IPS-20b (cell line): ENCODE results near the gene C17orf113.

Experiments used
- H3K27ac ChIP-seq: one replicate; pipeline ENCODE4 v1.5.1; 2013; ENCODE audit warnings: low read length
- H3K27me3 ChIP-seq: 2 replicates; pipeline ENCODE4 v1.6.1; 2013; ENCODE audit warnings: mild to moderate bottlenecking, low read length, inconsistent platforms; ENCODE audit not compliant: insufficient read depth
- H3K36me3 ChIP-seq: 2 replicates; pipeline ENCODE4 v1.6.1; 2013; ENCODE audit warnings: low read depth, mild to moderate bottlenecking, inconsistent platforms, low read length, moderate library complexity; ENCODE audit not compliant: insufficient read depth
- H3K4me1 ChIP-seq: 2 replicates; pipeline ENCODE4 v1.6.1; 2013; ENCODE audit warnings: mild to moderate bottlenecking, control low read depth, inconsistent platforms, low read length, moderate library complexity; ENCODE audit not compliant: insufficient read depth
- H3K4me3 ChIP-seq: 2 replicates; pipeline ENCODE4 v1.5.1; 2013; ENCODE audit warnings: mild to moderate bottlenecking, low read length, inconsistent platforms
- H3K9ac ChIP-seq: 2 replicates; pipeline ENCODE4 v1.6.1; 2013; ENCODE audit warnings: low read depth, mild to moderate bottlenecking, inconsistent platforms, low read length, moderate library complexity
- H3K9me3 ChIP-seq: 2 replicates; pipeline ENCODE4 v1.6.1; 2013; ENCODE audit warnings: mild to moderate bottlenecking, low read depth, low read length, inconsistent platforms; ENCODE audit not compliant: insufficient read depth

The C17orf113 gene

GRCh38 chr17:42002792-42003301, 47.6 kb downstream of the C17orf113 start:
- no peak overlapping the region for H3K9ac ChIP-seq
- H3K9me3 ChIP-seq, result no peaks in the 10 kb centered on the region
- no peak overlapping the region for H3K4me3 ChIP-seq
- peaks cover 59% of the 10 kb centered on the region for H3K36me3 ChIP-seq
- H3K27ac ChIP-seq, result no peak overlapping the region
- H3K4me1 ChIP-seq, result no peaks in the 10 kb centered on the region
- no peaks in the 10 kb centered on the region for H3K27me3 ChIP-seq

GRCh38 chr17:42002175-42002791, 48.1 kb downstream of the C17orf113 start:
- no peak overlapping the region for H3K4me3 ChIP-seq
- H3K27me3 ChIP-seq, result no peaks in the 10 kb centered on the region
- no peak overlapping the region for H3K27ac ChIP-seq
- H3K9me3 ChIP-seq, result no peaks in the 10 kb centered on the region
- H3K9ac ChIP-seq, result no peak overlapping the region
- H3K36me3 ChIP-seq, result peaks cover 65% of the 10 kb centered on the region
- no peaks in the 10 kb centered on the region for H3K4me1 ChIP-seq

GRCh38 chr17:42001729-42002128, 48.7 kb downstream of the C17orf113 start:
- Histone ChIP-seq H3K4me1 (no peaks in the 10 kb centered on the region), H3K9me3 (no peaks in the 10 kb centered on the region), H3K27me3 (no peaks in the 10 kb centered on the region), H3K4me3 (no peak overlapping the region), H3K36me3 (peaks cover 71% of the 10 kb centered on the region), H3K9ac (no peak overlapping the region), H3K27ac (no peak overlapping the region)

DNA sequence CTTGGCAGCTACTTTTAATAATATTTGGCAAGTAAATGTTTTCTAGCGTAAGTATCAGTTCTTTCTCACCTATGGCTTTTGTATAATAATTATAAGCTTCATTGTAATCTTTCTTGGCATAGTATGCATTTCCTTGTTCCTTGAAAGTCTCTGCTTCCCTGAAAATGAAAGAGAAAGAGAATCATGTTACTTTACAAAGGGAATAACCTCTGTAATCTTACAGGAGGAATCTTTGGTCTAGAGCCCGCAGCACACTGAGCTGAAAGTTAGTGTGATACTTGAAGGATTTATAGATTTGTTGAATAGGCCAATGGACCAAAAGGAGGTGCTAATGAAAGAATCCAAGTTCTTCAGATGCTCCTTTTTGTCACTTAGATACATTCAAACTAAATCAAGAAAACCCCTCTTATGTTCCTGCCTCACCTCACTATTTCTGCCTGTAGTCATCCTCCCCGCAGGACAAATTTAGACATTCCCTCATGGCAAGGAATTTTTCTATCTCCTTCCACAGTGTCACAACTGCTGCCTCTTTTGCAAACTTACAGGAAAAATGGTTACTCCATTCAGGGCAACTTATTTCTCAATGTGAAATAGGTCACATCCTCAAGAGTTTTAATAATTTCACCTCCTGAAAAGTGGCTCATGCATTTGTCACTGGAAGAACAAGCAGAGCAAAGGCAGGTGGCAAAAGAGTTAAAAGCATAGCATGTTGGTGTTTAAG, 49.8 kb downstream of the C17orf113 start:
- Histone ChIP-seq H3K27me3 (no peaks in the 10 kb centered on the region), H3K36me3 (peaks cover 82% of the 10 kb centered on the region), H3K9me3 (no peaks in the 10 kb centered on the region), H3K9ac (no peak overlapping the region), H3K4me3 (no peak overlapping the region), H3K4me1 (no peaks in the 10 kb centered on the region), H3K27ac (no peak overlapping the region)

DNA sequence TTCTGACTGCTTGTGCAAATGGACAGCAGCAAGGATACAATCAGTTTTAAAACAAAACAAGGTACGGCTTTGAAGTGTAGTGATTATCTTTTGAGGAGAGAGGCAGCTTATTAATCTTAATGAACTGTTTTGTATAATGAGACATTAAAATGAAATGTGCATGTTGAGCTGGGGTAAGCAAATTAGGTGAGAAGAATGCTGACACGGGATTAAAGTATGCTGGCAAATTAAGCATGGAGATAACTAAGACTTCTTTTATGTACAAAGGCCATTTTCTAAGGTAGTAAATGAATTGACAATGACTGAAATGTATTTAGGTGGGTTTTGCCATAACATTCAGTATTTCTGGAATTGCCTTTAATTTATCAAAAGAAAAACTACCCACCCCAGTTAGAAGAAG, 51.9 kb downstream of the C17orf113 start:
- H3K27ac ChIP-seq, result no peak overlapping the region
- H3K9ac ChIP-seq, result no peak overlapping the region
- peaks cover 91% of the 10 kb centered on the region for H3K36me3 ChIP-seq
- H3K4me3 ChIP-seq, result no peak overlapping the region
- H3K27me3 ChIP-seq, result no peaks in the 10 kb centered on the region
- no peaks in the 10 kb centered on the region for H3K9me3 ChIP-seq
- no peaks in the 10 kb centered on the region for H3K4me1 ChIP-seq

GRCh38 chr17:41996855-41997164, 53.6 kb downstream of the C17orf113 start:
- H3K9me3 ChIP-seq, result no peaks in the 10 kb centered on the region
- H3K9ac ChIP-seq, result no peak overlapping the region
- no peaks in the 10 kb centered on the region for H3K27me3 ChIP-seq
- no peak overlapping the region for H3K4me3 ChIP-seq
- no peaks in the 10 kb centered on the region for H3K4me1 ChIP-seq
- H3K36me3 ChIP-seq, result peaks cover 91% of the 10 kb centered on the region
- H3K27ac ChIP-seq, result no peak overlapping the region

- Histone ChIP-seq H3K27ac (no peak overlapping the region), H3K4me1 (no peaks in the 10 kb centered on the region), H3K9ac (no peak overlapping the region), H3K36me3 (peaks cover 96% of the 10 kb centered on the region), H3K27me3 (no peaks in the 10 kb centered on the region), H3K4me3 (no peak overlapping the region), H3K9me3 (no peaks in the 10 kb centered on the region)
Measured at GRCh38 chr17:41992576-41992975, 57.8 kb downstream of the C17orf113 start.

- no peaks in the 10 kb centered on the region for H3K27me3 ChIP-seq
- H3K4me1 ChIP-seq, result no peaks in the 10 kb centered on the region
- no peaks in the 10 kb centered on the region for H3K9me3 ChIP-seq
- no peak overlapping the region for H3K27ac ChIP-seq
- no peak overlapping the region for H3K9ac ChIP-seq
- no peak overlapping the region for H3K4me3 ChIP-seq
- H3K36me3 ChIP-seq, result peaks cover 96% of the 10 kb centered on the region
Measured at GRCh38 chr17:41989702-41990419, 60.5 kb downstream of the C17orf113 start.

DNA sequence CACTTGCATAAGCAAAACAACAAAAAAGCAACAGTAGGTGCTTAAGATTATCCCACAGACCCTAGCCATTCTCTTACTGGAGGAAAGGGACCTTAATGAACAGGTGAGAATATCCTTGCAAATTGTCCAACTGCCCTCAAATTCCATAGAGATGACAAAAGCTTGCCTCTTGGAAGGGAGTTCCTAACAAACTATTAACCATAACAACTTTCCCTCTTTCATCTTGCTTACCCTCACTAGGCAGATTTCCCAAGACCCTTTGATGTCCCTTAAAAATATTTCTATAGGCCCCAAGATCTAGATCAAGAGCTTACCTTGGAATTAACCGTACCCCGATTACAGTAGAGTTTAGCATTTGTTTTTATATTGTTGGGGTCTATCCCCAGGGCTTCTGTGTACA, 62.0 kb downstream of the C17orf113 start:
- Histone ChIP-seq H3K4me1 (no peaks in the 10 kb centered on the region), H3K9ac (no peak overlapping the region), H3K27me3 (no peaks in the 10 kb centered on the region), H3K36me3 (peaks cover 97% of the 10 kb centered on the region), H3K9me3 (no peaks in the 10 kb centered on the region), H3K27ac (no peak overlapping the region), H3K4me3 (no peak overlapping the region)
